Loucy (cell line): Measurements from ENCODE around the gene PROM2.

Experiments
- H2AFZ ChIP-seq: fragments of 200-600 bp; sonication (generic); 2 replicates; pipeline ENCODE4 v1.6.0; 2016; ENCODE audit warnings: antibody characterized with exemption, mild to moderate bottlenecking, low read length, moderate library complexity
- H3F3A ChIP-seq: fragments of 200-600 bp; 2 replicates; pipeline ENCODE4 v1.6.0; 2016; ENCODE audit warnings: antibody characterized with exemption, low read depth, mild to moderate bottlenecking
- H3K27me3 ChIP-seq: fragments of 200-600 bp; sonication (generic); 2 replicates; pipeline ENCODE4 v1.6.1; 2014; ENCODE audit warnings: low read length, mild to moderate bottlenecking; ENCODE audit not compliant: insufficient read depth, poor library complexity, severe bottlenecking
- H3K36me3 ChIP-seq: fragments of 200-600 bp; sonication (generic); 2 replicates; pipeline ENCODE4 v1.6.1; 2016; ENCODE audit warnings: low read length; ENCODE audit not compliant: insufficient read depth
- H3K4me1 ChIP-seq: fragments of 200-600 bp; sonication (generic); 2 replicates; pipeline ENCODE4 v1.5.1; 2014; ENCODE audit warnings: low read length, mild to moderate bottlenecking; ENCODE audit not compliant: insufficient read depth, poor library complexity, severe bottlenecking
- H3K4me2 ChIP-seq: fragments of 200-600 bp; sonication (generic); 2 replicates; pipeline ENCODE4 v1.6.0; 2014; ENCODE audit warnings: antibody characterized with exemption, low read length, low read depth, mild to moderate bottlenecking; ENCODE audit not compliant: poor library complexity, severe bottlenecking
- H3K4me3 ChIP-seq: fragments of 200-600 bp; sonication (generic); 2 replicates; pipeline ENCODE4 v1.5.1; 2014; ENCODE audit warnings: low read length, mild to moderate bottlenecking, mixed read lengths; ENCODE audit not compliant: poor library complexity, severe bottlenecking
- H3K79me2 ChIP-seq: fragments of 200-600 bp; sonication (generic); 2 replicates; pipeline ENCODE4 v1.6.1; 2014; ENCODE audit warnings: low read length; ENCODE audit not compliant: insufficient read depth
- H3K9ac ChIP-seq: fragments of 200-600 bp; sonication (generic); 2 replicates; pipeline ENCODE4 v1.6.0; 2014; ENCODE audit warnings: mild to moderate bottlenecking, low read depth, low read length, moderate library complexity; ENCODE audit not compliant: poor library complexity, severe bottlenecking
- H3K9me2 ChIP-seq: fragments of 200-600 bp; sonication (generic); replicated peaks from 2 replicates; pipeline ENCODE4 v1.6.1; 2016; ENCODE audit warnings: low read depth, low read length, mixed read lengths
- H3K9me3 ChIP-seq: fragments of 200-600 bp; sonication (generic); 2 replicates; pipeline ENCODE4 v1.6.1; 2014; ENCODE audit warnings: mild to moderate bottlenecking, antibody characterized with exemption, low read length, low read depth; ENCODE audit not compliant: insufficient read depth
- H4K20me1 ChIP-seq: fragments of 200-600 bp; sonication (generic); 2 replicates; pipeline ENCODE4 v1.6.0; 2014; ENCODE audit warnings: antibody characterized with exemption, low read length, mild to moderate bottlenecking; ENCODE audit not compliant: insufficient read depth, poor library complexity, severe bottlenecking
- EZH2phosphoT487 ChIP-seq: fragments of 200-600 bp; IDR thresholded peaks from 2 replicates; pipeline ENCODE4 v1.6.1; 2018; ENCODE audit warnings: antibody characterized with exemption, mild to moderate bottlenecking, moderate library complexity, borderline replicate concordance
- TF ChIP-seq, protein P1 (sequence below): fragments of 200-600 bp; sonication (generic); conservative IDR thresholded peaks from 2 replicates; pipeline ENCODE4 v1.5.1; 2014; ENCODE audit warnings: mild to moderate bottlenecking, antibody characterized with exemption, low read length

The PROM2 gene

GRCh38 chr2:95266781-95267430 is 7.3 kb upstream of the PROM2 start:
- H3F3A ChIP-seq: no peaks in the 10 kb centered on the region
- H3K4me2 ChIP-seq: no peak overlapping the region
- TF ChIP-seq, protein P1, sequence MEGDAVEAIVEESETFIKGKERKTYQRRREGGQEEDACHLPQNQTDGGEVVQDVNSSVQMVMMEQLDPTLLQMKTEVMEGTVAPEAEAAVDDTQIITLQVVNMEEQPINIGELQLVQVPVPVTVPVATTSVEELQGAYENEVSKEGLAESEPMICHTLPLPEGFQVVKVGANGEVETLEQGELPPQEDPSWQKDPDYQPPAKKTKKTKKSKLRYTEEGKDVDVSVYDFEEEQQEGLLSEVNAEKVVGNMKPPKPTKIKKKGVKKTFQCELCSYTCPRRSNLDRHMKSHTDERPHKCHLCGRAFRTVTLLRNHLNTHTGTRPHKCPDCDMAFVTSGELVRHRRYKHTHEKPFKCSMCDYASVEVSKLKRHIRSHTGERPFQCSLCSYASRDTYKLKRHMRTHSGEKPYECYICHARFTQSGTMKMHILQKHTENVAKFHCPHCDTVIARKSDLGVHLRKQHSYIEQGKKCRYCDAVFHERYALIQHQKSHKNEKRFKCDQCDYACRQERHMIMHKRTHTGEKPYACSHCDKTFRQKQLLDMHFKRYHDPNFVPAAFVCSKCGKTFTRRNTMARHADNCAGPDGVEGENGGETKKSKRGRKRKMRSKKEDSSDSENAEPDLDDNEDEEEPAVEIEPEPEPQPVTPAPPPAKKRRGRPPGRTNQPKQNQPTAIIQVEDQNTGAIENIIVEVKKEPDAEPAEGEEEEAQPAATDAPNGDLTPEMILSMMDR: no peak

DNA sequence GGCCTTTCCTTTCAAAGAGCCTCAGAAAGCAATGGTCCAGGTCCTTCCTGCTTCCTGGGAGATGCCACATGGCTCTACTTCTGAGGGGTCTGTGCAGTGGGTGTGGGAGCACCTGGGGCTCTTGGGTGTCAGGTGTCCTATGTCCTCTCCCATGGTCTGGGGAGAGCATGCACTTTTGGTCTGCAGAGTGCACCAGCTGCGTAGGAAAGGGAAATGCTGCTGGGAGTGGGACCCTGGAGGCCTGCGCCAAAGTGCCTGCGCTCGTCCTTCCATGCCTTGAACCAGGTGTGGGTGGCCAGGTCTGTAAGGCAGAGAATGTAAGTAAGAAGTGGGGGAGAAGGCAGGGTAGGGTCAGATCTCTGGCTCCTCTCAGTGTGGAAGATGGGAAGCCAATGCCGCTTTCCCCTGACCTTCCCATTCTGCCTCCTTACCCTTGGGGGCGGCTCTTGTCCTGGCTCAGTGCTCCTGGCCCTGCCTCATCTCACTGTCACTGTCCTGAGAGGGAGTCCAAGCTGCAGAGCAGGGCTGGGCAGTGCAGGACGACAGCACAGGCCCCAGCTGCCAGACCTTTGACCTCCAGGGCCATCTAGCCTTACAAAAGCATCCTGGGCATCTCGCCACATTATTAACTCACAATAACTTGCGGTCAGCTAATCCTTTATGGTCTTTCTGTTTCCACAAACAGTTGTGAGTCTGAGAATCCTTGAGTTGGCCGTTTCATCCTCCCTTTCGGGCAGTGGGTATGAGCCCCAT is 6.6 kb upstream of the PROM2 start:
- Histone ChIP-seq H3K9me2 (no peaks in the 10 kb centered on the region), H3K4me2 (no peak overlapping the region), H2AFZ (no peak overlapping the region), H3K36me3 (no peaks in the 10 kb centered on the region), H4K20me1 (no peaks in the 10 kb centered on the region), H3K4me1 (no peaks in the 10 kb centered on the region), H3K9me3 (no peaks in the 10 kb centered on the region; the same call in 1 of the 2 replicates), H3F3A (no peaks in the 10 kb centered on the region), H3K4me3 (no peak overlapping the region), H3K79me2 (no peaks in the 10 kb centered on the region), H3K9ac (no peak overlapping the region), H3K27me3 (no peaks in the 10 kb centered on the region)
- TF ChIP-seq, protein P1: no peak
- TF ChIP-seq EZH2phosphoT487: no peak

More at GRCh38 chr2:95266781-95267430, 7.3 kb upstream of the PROM2 start:
- Histone ChIP-seq H3K36me3 (no peaks in the 10 kb centered on the region), H3K9me3 (no peaks in the 10 kb centered on the region; the same call in 1 of the 2 replicates), H3K27me3 (no peaks in the 10 kb centered on the region), H3K79me2 (no peaks in the 10 kb centered on the region), H3K4me1 (no peaks in the 10 kb centered on the region), H3K4me3 (no peak overlapping the region), H3K9ac (no peak overlapping the region), H4K20me1 (no peaks in the 10 kb centered on the region), H2AFZ (no peak overlapping the region), H3K9me2 (no peaks in the 10 kb centered on the region)

DNA sequence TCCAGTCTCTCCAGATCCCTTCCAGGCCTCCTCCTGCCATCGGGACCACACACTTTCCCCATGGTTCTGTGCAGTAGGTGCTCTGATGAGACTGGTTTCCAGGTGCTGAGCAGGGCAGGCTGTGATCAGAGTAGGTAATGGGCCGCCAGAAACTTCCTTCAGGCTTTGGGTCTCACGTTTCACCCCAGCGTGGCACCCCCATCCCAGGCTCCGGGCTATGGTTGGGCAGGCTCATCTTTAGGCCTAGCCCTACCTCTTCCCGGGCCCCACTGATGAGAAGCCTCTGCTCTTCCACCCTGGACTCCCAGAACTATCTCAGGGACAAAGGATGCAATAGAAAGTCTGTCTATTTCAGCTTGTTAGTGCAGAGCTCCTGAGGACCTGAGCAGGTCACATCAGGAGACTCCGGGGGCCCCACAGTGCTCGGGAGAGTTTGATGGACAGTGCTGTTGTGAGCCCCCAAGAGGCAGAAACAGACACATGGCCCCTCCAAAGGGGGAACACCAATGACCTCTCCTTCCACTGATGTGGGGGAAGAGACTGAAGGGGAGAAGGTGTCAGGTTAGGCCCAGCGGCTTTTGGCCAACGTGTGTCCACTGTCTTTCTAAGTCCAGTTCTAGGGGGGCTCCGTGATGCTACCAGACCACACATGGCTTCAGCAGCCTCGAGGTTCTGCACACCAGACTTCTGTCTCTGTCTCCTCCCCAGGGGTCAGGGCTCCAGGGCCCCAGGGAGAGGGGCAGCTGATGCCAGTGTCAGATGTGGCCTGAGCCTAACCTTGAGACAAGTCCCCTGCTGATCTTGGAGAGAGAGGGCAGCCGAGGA is 5.8 kb upstream of the PROM2 start:
- no peak for TF ChIP-seq EZH2phosphoT487
- TF ChIP-seq, protein P1: no peak
- no peaks in the 10 kb centered on the region; the same call in 1 of the 2 replicates for H3K9me3 ChIP-seq
- no peak overlapping the region for H3K4me2 ChIP-seq
- H3F3A ChIP-seq: no peaks in the 10 kb centered on the region
- H3K9me2 ChIP-seq: no peaks in the 10 kb centered on the region
- H3K9ac ChIP-seq: no peak overlapping the region
- H2AFZ ChIP-seq: no peak overlapping the region
- no peak overlapping the region for H3K4me3 ChIP-seq
- H3K79me2 ChIP-seq: no peaks in the 10 kb centered on the region
- no peaks in the 10 kb centered on the region for H3K27me3 ChIP-seq
- no peaks in the 10 kb centered on the region for H3K4me1 ChIP-seq
- no peaks in the 10 kb centered on the region for H4K20me1 ChIP-seq
- no peaks in the 10 kb centered on the region for H3K36me3 ChIP-seq
